ENCODE data around the gene MLLT3.

The MLLT3 gene

DNA sequence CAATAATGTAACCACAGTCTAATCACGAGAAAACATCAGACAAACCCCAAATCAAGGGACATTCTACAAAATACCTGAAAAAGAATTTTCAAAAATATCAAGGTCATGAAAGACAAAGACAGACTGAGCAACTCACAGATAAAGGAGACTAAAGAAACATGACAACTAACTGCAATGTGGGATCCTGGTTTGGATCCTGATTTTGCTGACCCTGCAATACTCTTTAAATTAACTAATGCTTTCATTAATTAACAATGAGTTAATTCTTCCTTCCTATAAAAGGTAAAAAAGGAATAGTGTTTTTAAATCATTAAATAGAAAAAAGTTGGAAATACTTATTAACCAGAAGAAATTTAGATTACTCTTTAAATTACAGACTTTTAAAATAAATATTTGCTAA is 103.6 kb downstream of the MLLT3 start:
- no peak for TF ChIP-seq EZH2phosphoT487 (IDR thresholded peaks at IDR 0.05; ENCODE audit: low read length)
- no peak for TF ChIP-seq EZH2 (optimal IDR thresholded peaks at IDR 0.05; ENCODE audit: low read depth, low read length)
- TF ChIP-seq, protein P1, sequence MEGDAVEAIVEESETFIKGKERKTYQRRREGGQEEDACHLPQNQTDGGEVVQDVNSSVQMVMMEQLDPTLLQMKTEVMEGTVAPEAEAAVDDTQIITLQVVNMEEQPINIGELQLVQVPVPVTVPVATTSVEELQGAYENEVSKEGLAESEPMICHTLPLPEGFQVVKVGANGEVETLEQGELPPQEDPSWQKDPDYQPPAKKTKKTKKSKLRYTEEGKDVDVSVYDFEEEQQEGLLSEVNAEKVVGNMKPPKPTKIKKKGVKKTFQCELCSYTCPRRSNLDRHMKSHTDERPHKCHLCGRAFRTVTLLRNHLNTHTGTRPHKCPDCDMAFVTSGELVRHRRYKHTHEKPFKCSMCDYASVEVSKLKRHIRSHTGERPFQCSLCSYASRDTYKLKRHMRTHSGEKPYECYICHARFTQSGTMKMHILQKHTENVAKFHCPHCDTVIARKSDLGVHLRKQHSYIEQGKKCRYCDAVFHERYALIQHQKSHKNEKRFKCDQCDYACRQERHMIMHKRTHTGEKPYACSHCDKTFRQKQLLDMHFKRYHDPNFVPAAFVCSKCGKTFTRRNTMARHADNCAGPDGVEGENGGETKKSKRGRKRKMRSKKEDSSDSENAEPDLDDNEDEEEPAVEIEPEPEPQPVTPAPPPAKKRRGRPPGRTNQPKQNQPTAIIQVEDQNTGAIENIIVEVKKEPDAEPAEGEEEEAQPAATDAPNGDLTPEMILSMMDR (IDR thresholded peaks at IDR 0.05; ENCODE audit: low read length), result no peak
- DNase-seq, result no peak
- Histone ChIP-seq H3K27me3 (replicated peaks; ENCODE audit: insufficient read depth, low read length) (no peaks in the 10 kb centered on the region), H3K4me2 (ENCODE audit: low read depth, low read length) (no peak overlapping the region), H3K36me3 (replicated peaks; ENCODE audit: insufficient read depth, low read length) (no peaks in the 10 kb centered on the region), H3K27ac (ENCODE audit: low read length) (no peak overlapping the region), H3F3A (ENCODE audit: insufficient read depth, low read length) (no peaks in the 10 kb centered on the region), H3K4me1 (ENCODE audit: low read length) (no peaks in the 10 kb centered on the region), H3K9me3 (replicated peaks; ENCODE audit: insufficient read depth, low read length) (no peaks in the 10 kb centered on the region), H3K4me3 (ENCODE audit: low read length) (no peak overlapping the region), H2AFZ (ENCODE audit: low read length) (no peak overlapping the region), H3K79me2 (ENCODE audit: low read length) (peaks cover 22% of the 10 kb centered on the region), H4K20me1 (ENCODE audit: insufficient read depth, low read length) (no peaks in the 10 kb centered on the region), H3K9me2 (replicated peaks; ENCODE audit: insufficient read depth, low read length) (no peaks in the 10 kb centered on the region), H3K9ac (ENCODE audit: low read length) (no peak overlapping the region)

DNA sequence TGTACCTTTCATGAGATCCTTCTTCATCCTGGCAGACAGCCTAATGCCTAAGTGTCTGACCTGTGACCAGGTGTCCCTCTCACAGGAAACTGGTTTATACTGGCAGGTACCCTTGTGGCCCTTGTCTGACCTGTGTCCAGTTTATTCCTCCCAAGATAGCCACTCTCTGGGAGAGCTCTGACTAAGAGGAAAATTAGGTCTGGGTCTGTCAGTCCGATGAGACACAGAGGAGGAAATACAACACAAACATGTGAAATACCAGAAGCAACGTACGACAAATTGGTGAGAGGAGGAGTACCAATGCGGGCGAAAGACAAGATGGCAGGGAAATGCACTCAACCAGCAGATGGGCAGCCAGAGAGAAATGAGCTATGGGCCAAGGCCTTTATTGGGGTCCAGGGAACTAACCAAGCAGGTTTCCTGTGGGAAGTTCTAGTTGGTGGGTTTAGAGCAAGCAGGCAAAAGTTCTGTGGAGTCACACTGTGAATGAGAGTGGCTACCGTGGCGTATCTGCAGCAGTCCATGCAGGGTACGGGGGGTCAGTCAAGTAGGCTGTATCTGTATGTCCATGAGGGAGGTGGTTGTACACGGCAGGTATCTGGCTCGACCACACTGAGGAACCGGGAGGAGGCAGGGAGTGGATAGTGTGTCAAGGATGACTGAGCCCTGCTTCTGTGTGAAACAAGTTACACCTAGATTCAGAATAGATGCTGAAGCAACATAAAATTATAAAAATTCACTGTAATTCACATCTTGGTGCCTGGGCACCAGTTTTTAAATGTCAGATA is 109.0 kb downstream of the MLLT3 start:
- Histone ChIP-seq H3K4me3 (ENCODE audit: low read length) (no peak overlapping the region), H3K4me2 (ENCODE audit: low read depth, low read length) (no peak overlapping the region), H4K20me1 (ENCODE audit: insufficient read depth, low read length) (no peaks in the 10 kb centered on the region), H3K9me2 (replicated peaks; ENCODE audit: insufficient read depth, low read length) (no peaks in the 10 kb centered on the region), H3K36me3 (replicated peaks; ENCODE audit: insufficient read depth, low read length) (no peaks in the 10 kb centered on the region), H3F3A (ENCODE audit: insufficient read depth, low read length) (no peaks in the 10 kb centered on the region), H3K27me3 (replicated peaks; ENCODE audit: insufficient read depth, low read length) (no peaks in the 10 kb centered on the region), H3K27ac (ENCODE audit: low read length) (no peak overlapping the region), H3K9ac (ENCODE audit: low read length) (no peak overlapping the region), H2AFZ (ENCODE audit: low read length) (no peak overlapping the region), H3K79me2 (ENCODE audit: low read length) (peaks cover 29% of the 10 kb centered on the region), H3K9me3 (replicated peaks; ENCODE audit: insufficient read depth, low read length) (no peaks in the 10 kb centered on the region), H3K4me1 (ENCODE audit: low read length) (no peaks in the 10 kb centered on the region)
- DNase-seq, result no peak
- TF ChIP-seq EZH2 (optimal IDR thresholded peaks at IDR 0.05; ENCODE audit: low read depth, low read length), result no peak
- TF ChIP-seq EZH2phosphoT487 (IDR thresholded peaks at IDR 0.05; ENCODE audit: low read length), result no peak
- TF ChIP-seq, protein P1 (IDR thresholded peaks at IDR 0.05; ENCODE audit: low read length), result no peak

DNA sequence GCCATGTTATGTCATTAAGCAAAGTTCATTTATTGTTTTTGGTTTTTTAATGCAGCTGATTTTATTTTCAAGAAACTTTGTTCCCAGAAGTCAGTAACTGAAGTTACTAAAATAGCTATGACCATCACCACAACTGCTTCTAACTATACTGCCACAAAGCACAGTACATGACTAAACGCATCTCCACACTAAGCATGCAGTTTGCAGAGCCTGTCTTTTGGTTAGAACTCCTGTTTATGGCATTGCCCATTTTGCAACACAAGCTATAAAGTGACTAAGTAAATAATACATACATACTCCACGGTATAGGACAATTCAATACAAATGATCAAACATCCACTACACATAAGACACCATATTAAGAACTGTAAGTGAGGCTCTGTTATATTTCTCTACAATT is 109.7 kb downstream of the MLLT3 start:
- TF ChIP-seq, protein P1 (IDR thresholded peaks at IDR 0.05; ENCODE audit: low read length), result no peak
- no peak for TF ChIP-seq EZH2phosphoT487 (IDR thresholded peaks at IDR 0.05; ENCODE audit: low read length)
- no peak for TF ChIP-seq EZH2 (optimal IDR thresholded peaks at IDR 0.05; ENCODE audit: low read depth, low read length)
- Histone ChIP-seq H3K79me2 (ENCODE audit: low read length) (peaks cover 28% of the 10 kb centered on the region), H3K9me3 (replicated peaks; ENCODE audit: insufficient read depth, low read length) (no peaks in the 10 kb centered on the region), H3K36me3 (replicated peaks; ENCODE audit: insufficient read depth, low read length) (no peaks in the 10 kb centered on the region), H3F3A (ENCODE audit: insufficient read depth, low read length) (no peaks in the 10 kb centered on the region), H3K27me3 (replicated peaks; ENCODE audit: insufficient read depth, low read length) (no peaks in the 10 kb centered on the region), H3K4me2 (ENCODE audit: low read depth, low read length) (no peak overlapping the region), H3K4me3 (ENCODE audit: low read length) (no peak overlapping the region), H3K9ac (ENCODE audit: low read length) (no peak overlapping the region), H3K27ac (ENCODE audit: low read length) (no peak overlapping the region), H3K4me1 (ENCODE audit: low read length) (no peaks in the 10 kb centered on the region), H2AFZ (ENCODE audit: low read length) (no peak overlapping the region), H4K20me1 (ENCODE audit: insufficient read depth, low read length) (no peaks in the 10 kb centered on the region), H3K9me2 (replicated peaks; ENCODE audit: insufficient read depth, low read length) (no peaks in the 10 kb centered on the region)
- DNase-seq, result no peak

Data from MM.1S (cell line).